ENCODE measurements around the gene UBE3D. TPM values are rescaled to one million over a fixed set of nuclear protein-coding genes. Genes with fewer than 3 reads are reported as not detected.

The UBE3D gene
- total and polyA plus RNA-seq, 9 donors, result 5.9 to 13.5 (median 8.2) TPM

DNA sequence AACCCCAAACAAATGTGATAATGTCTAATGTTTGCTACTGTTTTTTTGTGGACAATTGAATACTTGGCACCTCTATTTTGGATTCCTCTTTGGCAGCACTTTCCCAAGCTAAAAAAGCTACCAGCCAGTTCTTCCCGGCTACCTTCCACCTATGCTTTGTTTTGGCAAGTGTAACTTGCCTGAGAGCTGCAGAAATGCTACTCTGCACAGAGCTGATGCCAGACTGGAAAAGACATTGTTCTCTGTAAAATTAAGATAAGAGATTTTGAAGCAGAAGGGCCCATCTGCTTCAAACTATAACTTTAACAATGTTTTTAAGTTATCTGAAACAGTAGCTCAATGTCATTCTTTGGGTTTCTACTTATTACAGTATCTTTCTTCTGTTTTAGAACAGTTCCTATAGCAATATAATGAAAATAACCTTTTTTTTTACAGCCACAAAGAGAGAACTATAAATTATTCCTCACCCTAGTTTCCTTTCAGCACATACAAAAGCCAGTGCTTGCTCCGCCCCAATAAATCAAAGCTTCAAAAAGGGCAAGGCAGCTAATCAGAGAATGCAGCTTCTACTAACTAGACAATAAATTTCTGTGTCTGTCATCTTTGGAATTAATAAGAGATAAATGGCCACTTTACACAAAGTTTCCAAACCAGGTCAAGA is 183.1 kb downstream of the UBE3D start:
- Histone ChIP-seq H3K4me1 (ENCODE audit: control insufficient read depth, insufficient read depth, low read length) (no peaks in the 10 kb centered on the region), H3K36me3 (ENCODE audit: control insufficient read depth, insufficient read depth, low read length) (no peaks in the 10 kb centered on the region), H3K27ac (ENCODE audit: low read length) (no peak overlapping the region), H3K4me3 (ENCODE audit: low read length) (no peak overlapping the region), H3K9me3 (replicated peaks; ENCODE audit: control insufficient read depth, low read depth, low read length) (no peaks in the 10 kb centered on the region), H3K27me3 (ENCODE audit: control insufficient read depth, insufficient read depth, low read length) (no peaks in the 10 kb centered on the region)
- no CpG with 5 or more reads among the region's 2 CpGs for WGBS (ENCODE audit: insufficient coverage)
- DNase-seq, result peak; percentile 22

GRCh38 chr6:82881519-82881918 is 184.1 kb downstream of the UBE3D start:
- no CpG with 5 or more reads among the region's 1 CpG for WGBS (ENCODE audit: insufficient coverage)
- no peak overlapping the region for H3K27ac ChIP-seq (ENCODE audit: low read length)
- H3K9me3 ChIP-seq (replicated peaks; ENCODE audit: control insufficient read depth, low read depth, low read length), result no peaks in the 10 kb centered on the region
- no peaks in the 10 kb centered on the region for H3K36me3 ChIP-seq (ENCODE audit: control insufficient read depth, insufficient read depth, low read length)
- no peaks in the 10 kb centered on the region for H3K27me3 ChIP-seq (ENCODE audit: control insufficient read depth, insufficient read depth, low read length)
- DNase-seq, result no peak
- no peaks in the 10 kb centered on the region for H3K4me1 ChIP-seq (ENCODE audit: control insufficient read depth, insufficient read depth, low read length)
- no peak overlapping the region for H3K4me3 ChIP-seq (ENCODE audit: low read length)

DNA sequence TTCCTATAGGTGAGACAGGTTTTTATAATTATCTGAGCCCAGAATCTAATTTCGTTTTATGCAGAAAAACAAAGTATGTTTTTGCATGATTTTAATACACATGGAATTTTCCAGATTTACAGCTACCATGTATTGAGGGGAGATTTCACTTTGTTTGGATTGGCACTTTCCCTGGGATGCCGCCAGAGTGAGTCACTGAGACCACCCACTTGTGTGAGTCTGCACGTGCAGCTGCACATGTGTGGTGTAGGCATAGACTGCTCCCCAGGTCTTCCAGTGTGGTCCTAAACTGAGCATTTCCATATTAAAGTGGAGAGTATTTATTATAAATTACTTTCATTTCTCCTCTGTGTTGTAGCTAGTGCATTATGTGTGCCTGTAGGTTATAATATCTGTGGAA is 186.8 kb downstream of the UBE3D start:
- DNase-seq, result peak; percentile 34
- no peaks in the 10 kb centered on the region for H3K36me3 ChIP-seq (ENCODE audit: control insufficient read depth, insufficient read depth, low read length)
- no CpG with 5 or more reads among the region's 3 CpGs for WGBS (ENCODE audit: insufficient coverage)

GRCh38 chr6:82877213-82878195 is 188.1 kb downstream of the UBE3D start:
- Histone ChIP-seq H3K4me1 (ENCODE audit: control insufficient read depth, insufficient read depth, low read length) (no peaks in the 10 kb centered on the region), H3K36me3 (ENCODE audit: control insufficient read depth, insufficient read depth, low read length) (no peaks in the 10 kb centered on the region), H3K27me3 (ENCODE audit: control insufficient read depth, insufficient read depth, low read length) (no peaks in the 10 kb centered on the region), H3K27ac (ENCODE audit: low read length) (no peak overlapping the region), H3K9me3 (replicated peaks; ENCODE audit: control insufficient read depth, low read depth, low read length) (no peaks in the 10 kb centered on the region), H3K4me3 (ENCODE audit: low read length) (no peak overlapping the region)
- DNase-seq, result no peak
- no CpG with 5 or more reads among the region's 4 CpGs for WGBS (ENCODE audit: insufficient coverage)

More for the DNA sequence above, 186.8 kb downstream of the UBE3D start:
- H3K9me3 ChIP-seq (replicated peaks; ENCODE audit: control insufficient read depth, low read depth, low read length), result no peaks in the 10 kb centered on the region
- H3K4me1 ChIP-seq (ENCODE audit: control insufficient read depth, insufficient read depth, low read length), result no peaks in the 10 kb centered on the region
- no peak overlapping the region for H3K4me3 ChIP-seq (ENCODE audit: low read length)
- no peak overlapping the region for H3K27ac ChIP-seq (ENCODE audit: low read length)
- no peaks in the 10 kb centered on the region for H3K27me3 ChIP-seq (ENCODE audit: control insufficient read depth, insufficient read depth, low read length)

GRCh38 chr6:82875573-82876185 is 190.0 kb downstream of the UBE3D start:
- WGBS (ENCODE audit: insufficient coverage), result 90% methylated on average over 1 of the region's 4 CpGs
- DNase-seq, result no peak
- Histone ChIP-seq H3K4me1 (ENCODE audit: control insufficient read depth, insufficient read depth, low read length) (no peaks in the 10 kb centered on the region), H3K4me3 (ENCODE audit: low read length) (no peak overlapping the region), H3K27ac (ENCODE audit: low read length) (no peak overlapping the region), H3K36me3 (ENCODE audit: control insufficient read depth, insufficient read depth, low read length) (no peaks in the 10 kb centered on the region), H3K9me3 (replicated peaks; ENCODE audit: control insufficient read depth, low read depth, low read length) (no peaks in the 10 kb centered on the region), H3K27me3 (ENCODE audit: control insufficient read depth, insufficient read depth, low read length) (no peaks in the 10 kb centered on the region)

- no peaks in the 10 kb centered on the region for H3K4me1 ChIP-seq (ENCODE audit: control insufficient read depth, insufficient read depth, low read length)
- H3K27ac ChIP-seq (ENCODE audit: low read length), result no peak overlapping the region
- H3K9me3 ChIP-seq (replicated peaks; ENCODE audit: control insufficient read depth, low read depth, low read length), result no peaks in the 10 kb centered on the region
- DNase-seq, result no peak
- no peaks in the 10 kb centered on the region for H3K36me3 ChIP-seq (ENCODE audit: control insufficient read depth, insufficient read depth, low read length)
- no peak overlapping the region for H3K4me3 ChIP-seq (ENCODE audit: low read length)
- no peaks in the 10 kb centered on the region for H3K27me3 ChIP-seq (ENCODE audit: control insufficient read depth, insufficient read depth, low read length)
- 77% methylated on average over 3 of the region's 3 CpGs for WGBS (ENCODE audit: insufficient coverage)
Measured at GRCh38 chr6:82874867-82875266, 190.8 kb downstream of the UBE3D start.

GRCh38 chr6:82872185-82872584 is 193.5 kb downstream of the UBE3D start:
- DNase-seq, result no peak
- H3K27ac ChIP-seq (ENCODE audit: low read length), result no peak overlapping the region
- H3K36me3 ChIP-seq (ENCODE audit: control insufficient read depth, insufficient read depth, low read length), result no peaks in the 10 kb centered on the region
- no peak overlapping the region for H3K4me3 ChIP-seq (ENCODE audit: low read length)
- WGBS (ENCODE audit: insufficient coverage), result no CpG with 5 or more reads among the region's 1 CpG
- no peaks in the 10 kb centered on the region for H3K9me3 ChIP-seq (replicated peaks; ENCODE audit: control insufficient read depth, low read depth, low read length)
- H3K4me1 ChIP-seq (ENCODE audit: control insufficient read depth, insufficient read depth, low read length), result no peaks in the 10 kb centered on the region
- no peaks in the 10 kb centered on the region for H3K27me3 ChIP-seq (ENCODE audit: control insufficient read depth, insufficient read depth, low read length)

GRCh38 chr6:82870582-82871172 is 195.0 kb downstream of the UBE3D start:
- H3K27me3 ChIP-seq (ENCODE audit: control insufficient read depth, insufficient read depth, low read length), result no peaks in the 10 kb centered on the region
- 80% methylated on average over 1 of the region's 2 CpGs for WGBS (ENCODE audit: insufficient coverage)
- H3K36me3 ChIP-seq (ENCODE audit: control insufficient read depth, insufficient read depth, low read length), result no peaks in the 10 kb centered on the region
- H3K4me3 ChIP-seq (ENCODE audit: low read length), result no peak overlapping the region
- no peaks in the 10 kb centered on the region for H3K9me3 ChIP-seq (replicated peaks; ENCODE audit: control insufficient read depth, low read depth, low read length)
- DNase-seq, result no peak
- no peak overlapping the region for H3K27ac ChIP-seq (ENCODE audit: low read length)
- no peaks in the 10 kb centered on the region for H3K4me1 ChIP-seq (ENCODE audit: control insufficient read depth, insufficient read depth, low read length)

GRCh38 chr6:82869493-82869892 is 196.1 kb downstream of the UBE3D start:
- H3K27ac ChIP-seq (ENCODE audit: low read length), result no peak overlapping the region
- no peaks in the 10 kb centered on the region for H3K27me3 ChIP-seq (ENCODE audit: control insufficient read depth, insufficient read depth, low read length)
- no peaks in the 10 kb centered on the region for H3K9me3 ChIP-seq (replicated peaks; ENCODE audit: control insufficient read depth, low read depth, low read length)
- H3K4me1 ChIP-seq (ENCODE audit: control insufficient read depth, insufficient read depth, low read length), result no peaks in the 10 kb centered on the region
- H3K4me3 ChIP-seq (ENCODE audit: low read length), result no peak overlapping the region
- no peak for DNase-seq
- H3K36me3 ChIP-seq (ENCODE audit: control insufficient read depth, insufficient read depth, low read length), result no peaks in the 10 kb centered on the region

DNA sequence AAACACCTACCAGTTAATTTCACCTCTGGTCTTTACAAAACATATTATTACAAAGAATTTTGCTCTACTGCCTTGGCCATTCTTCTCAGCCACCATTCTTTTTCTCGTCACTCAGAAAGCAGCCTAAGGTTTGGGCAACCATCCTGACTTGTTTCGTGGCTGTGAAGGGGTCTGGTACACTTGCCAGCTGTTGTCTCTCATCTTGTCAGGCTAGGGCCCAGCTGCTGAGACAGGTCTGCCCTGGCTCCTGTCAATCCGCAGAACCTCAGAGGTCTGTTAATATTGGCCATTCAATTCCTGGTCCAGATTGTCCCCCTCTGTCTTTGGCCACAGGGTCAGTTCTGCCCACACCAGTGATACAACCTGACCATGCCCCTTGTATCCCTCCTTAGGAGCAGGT is 197.7 kb downstream of the UBE3D start:
- Histone ChIP-seq H3K4me3 (ENCODE audit: low read length) (no peak overlapping the region), H3K27me3 (ENCODE audit: control insufficient read depth, insufficient read depth, low read length) (no peaks in the 10 kb centered on the region), H3K4me1 (ENCODE audit: control insufficient read depth, insufficient read depth, low read length) (no peaks in the 10 kb centered on the region), H3K36me3 (ENCODE audit: control insufficient read depth, insufficient read depth, low read length) (no peaks in the 10 kb centered on the region), H3K27ac (ENCODE audit: low read length) (no peak overlapping the region), H3K9me3 (replicated peaks; ENCODE audit: control insufficient read depth, low read depth, low read length) (no peaks in the 10 kb centered on the region)
- DNase-seq, result no peak
- WGBS (ENCODE audit: insufficient coverage), result 97% methylated on average over 3 of the region's 3 CpGs

Measured in muscle of leg (tissue), 11 donors.